ENCODE data around the gene PAAF1.

DNA sequence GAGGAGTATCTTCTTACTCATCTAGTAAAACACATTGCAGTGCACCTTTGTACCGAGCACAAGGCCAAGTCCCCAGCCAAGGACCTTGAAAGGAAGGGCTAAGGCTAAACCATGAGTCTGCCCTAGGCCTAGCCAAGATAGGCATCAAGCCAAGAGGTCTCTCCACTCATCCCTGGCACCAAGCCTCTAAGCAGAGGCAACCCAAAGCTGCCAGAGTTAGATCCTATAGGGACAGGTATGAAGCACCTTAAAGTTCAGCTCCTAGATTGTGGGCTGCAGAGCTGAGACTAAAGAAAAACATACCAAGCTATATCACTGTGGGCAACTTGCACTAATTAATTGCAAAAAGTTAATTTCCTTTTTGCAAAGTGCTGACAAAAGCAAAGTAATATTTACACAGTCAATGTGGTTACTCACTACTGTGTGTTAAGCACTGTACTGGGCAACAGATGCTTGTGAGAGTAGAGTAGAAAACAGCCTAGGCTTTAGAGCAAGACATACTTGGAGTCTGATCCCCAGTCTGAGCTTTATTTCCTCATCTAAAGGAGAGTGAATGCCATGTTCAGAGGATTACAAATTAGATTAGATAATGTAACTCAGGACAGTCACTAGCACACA is 7.4 kb upstream of the PAAF1 start:
- TF ChIP-seq, protein P1, sequence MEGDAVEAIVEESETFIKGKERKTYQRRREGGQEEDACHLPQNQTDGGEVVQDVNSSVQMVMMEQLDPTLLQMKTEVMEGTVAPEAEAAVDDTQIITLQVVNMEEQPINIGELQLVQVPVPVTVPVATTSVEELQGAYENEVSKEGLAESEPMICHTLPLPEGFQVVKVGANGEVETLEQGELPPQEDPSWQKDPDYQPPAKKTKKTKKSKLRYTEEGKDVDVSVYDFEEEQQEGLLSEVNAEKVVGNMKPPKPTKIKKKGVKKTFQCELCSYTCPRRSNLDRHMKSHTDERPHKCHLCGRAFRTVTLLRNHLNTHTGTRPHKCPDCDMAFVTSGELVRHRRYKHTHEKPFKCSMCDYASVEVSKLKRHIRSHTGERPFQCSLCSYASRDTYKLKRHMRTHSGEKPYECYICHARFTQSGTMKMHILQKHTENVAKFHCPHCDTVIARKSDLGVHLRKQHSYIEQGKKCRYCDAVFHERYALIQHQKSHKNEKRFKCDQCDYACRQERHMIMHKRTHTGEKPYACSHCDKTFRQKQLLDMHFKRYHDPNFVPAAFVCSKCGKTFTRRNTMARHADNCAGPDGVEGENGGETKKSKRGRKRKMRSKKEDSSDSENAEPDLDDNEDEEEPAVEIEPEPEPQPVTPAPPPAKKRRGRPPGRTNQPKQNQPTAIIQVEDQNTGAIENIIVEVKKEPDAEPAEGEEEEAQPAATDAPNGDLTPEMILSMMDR (conservative IDR thresholded peaks at IDR 0.05 in 1 of 2, IDR thresholded peaks at IDR 0.05 in 1 of 2; ENCODE audit: extremely low read depth in 1 of 2, insufficient read depth in 1 of 2, low read depth in 1 of 2, low read length in 2 of 2), result no peak
- no peak for TF ChIP-seq EZH2 (IDR thresholded peaks at IDR 0.05; ENCODE audit: borderline replicate concordance, low read length)
